ENCODE data around the gene IMPA2. TPM values are rescaled to one million over a fixed set of nuclear protein-coding genes. Genes with fewer than 3 reads are reported as not detected.

Gene IMPA2
- total and polyA plus RNA-seq, 2 of the 4 experiments (the other 2 are of a cell fraction), result 5.4 to 5.5 TPM

DNA sequence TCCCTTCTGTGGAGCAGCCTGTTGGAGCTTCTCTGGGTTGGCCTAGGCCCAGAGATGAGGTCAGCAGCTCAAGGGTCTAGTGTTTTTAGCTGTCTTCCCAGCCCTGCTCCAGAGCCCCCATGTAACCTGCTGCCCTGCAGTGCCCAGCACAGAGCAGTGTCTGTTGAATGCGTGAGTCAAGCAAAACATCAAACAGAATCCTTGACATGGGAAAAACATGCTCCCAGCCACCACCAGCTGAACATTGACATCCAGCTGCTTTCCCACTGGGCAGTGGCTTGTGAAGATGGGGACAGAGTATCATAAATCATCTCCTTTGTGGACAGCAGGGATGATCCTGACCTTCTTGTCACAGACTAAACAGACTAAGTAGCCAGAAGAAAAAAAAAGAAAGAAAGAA, 22.6 kb downstream of the IMPA2 start:
- in situ Hi-C loops (cut with MboI; ENCODE audit: low sequenced_read_pairs), result no loop called here
- Histone ChIP-seq H2AK9ac (replicated peaks; ENCODE audit: low read depth, low read length, poor library complexity) (no peak overlapping the region), H4K8ac (ENCODE audit: low read depth in 2 of 2, low read length in 2 of 2) (no peak overlapping the region), H3K18ac (ENCODE audit: low read depth, low read length) (no peak overlapping the region), H3K23ac (ENCODE audit: low read depth, low read length) (no peak overlapping the region), H2AFZ (replicated peaks; ENCODE audit: low read length, poor library complexity) (no peak overlapping the region), H3K36me3 (ENCODE audit: control insufficient read depth, insufficient read depth, low read length) (peaks cover 17% of the 10 kb centered on the region; the same call in 1 of the 2 replicates), H3K4me3 (ENCODE audit: insufficient read depth, low read depth, low read length) (no peak overlapping the region), H3K9ac (ENCODE audit: low read depth, low read length) (no peak overlapping the region), H3K4ac (ENCODE audit: low read depth, low read length) (no peak overlapping the region), H3K9me3 (ENCODE audit: control insufficient read depth, insufficient read depth, low read length) (no peaks in the 10 kb centered on the region), H2AK5ac (ENCODE audit: low read depth, low read length) (no peak overlapping the region), H3K4me1 (ENCODE audit: control insufficient read depth, insufficient read depth, low read length) (no peaks in the 10 kb centered on the region), H4K91ac (ENCODE audit: insufficient read depth, low read depth, low read length) (no peak overlapping the region), H2BK15ac (ENCODE audit: low read depth, low read length) (no peak overlapping the region), H3K56ac (ENCODE audit: extremely low read depth, insufficient read depth, low read length) (no peak overlapping the region), H2BK5ac (ENCODE audit: low read depth, low read length, poor library complexity, severe bottlenecking) (no peak overlapping the region), H4K5ac (ENCODE audit: low read depth, low read length) (no peak overlapping the region), H3K27me3 (ENCODE audit: control insufficient read depth, insufficient read depth, low read length) (no peaks in the 10 kb centered on the region), H3K79me1 (ENCODE audit: low read depth in 1 of 2, low read length in 2 of 2) (peaks cover 0 to 3% of the 10 kb centered on the region in 2 experiments; a peak in 1 of 4 replicates), H4K20me1 (ENCODE audit: insufficient read depth, low read length) (no peaks in the 10 kb centered on the region), H3K27ac (ENCODE audit: insufficient read depth, low read length) (no peak overlapping the region), H3K4me2 (ENCODE audit: low read depth, low read length) (no peak overlapping the region), H2BK120ac (ENCODE audit: low read depth, low read length) (no peak overlapping the region), H2BK20ac (ENCODE audit: low read depth, low read length) (no peak overlapping the region), H3K14ac (replicated peaks; ENCODE audit: low read depth, low read length) (no peak overlapping the region), H3K9me1 (ENCODE audit: insufficient read depth, low read length) (peaks cover 3% of the 10 kb centered on the region; the same call in 1 of the 2 replicates)
- ChIA-PET POLR2A (ENCODE audit: unreplicated experiment) (no interaction called here), CTCF (interaction anchor here (0.6 to 0.9 kb wide), 2 partner anchors 8 to 9 kb away, joined by 3 read pairs; no protein-coding TSS in a partner anchor)
- BruUV-seq (replicated peaks), result no TSS peak
- intact Hi-C loops (cut with micrococcal nuclease), result no loop called here
- dilution Hi-C loops (cut with HindIII; ENCODE audit: low sequenced_read_pairs, unreplicated experiment), result no loop called here
- no peak for TF ChIP-seq RAD21 (IDR thresholded peaks at IDR 0.05; ENCODE audit: low read length)
- TF ChIP-seq MAFK (IDR thresholded peaks at IDR 0.05; ENCODE audit: low read depth, low read length), result no peak
- TF ChIP-seq BHLHE40 (IDR thresholded peaks at IDR 0.05; ENCODE audit: low read depth, low read length), result no peak
- TF ChIP-seq, protein P1, sequence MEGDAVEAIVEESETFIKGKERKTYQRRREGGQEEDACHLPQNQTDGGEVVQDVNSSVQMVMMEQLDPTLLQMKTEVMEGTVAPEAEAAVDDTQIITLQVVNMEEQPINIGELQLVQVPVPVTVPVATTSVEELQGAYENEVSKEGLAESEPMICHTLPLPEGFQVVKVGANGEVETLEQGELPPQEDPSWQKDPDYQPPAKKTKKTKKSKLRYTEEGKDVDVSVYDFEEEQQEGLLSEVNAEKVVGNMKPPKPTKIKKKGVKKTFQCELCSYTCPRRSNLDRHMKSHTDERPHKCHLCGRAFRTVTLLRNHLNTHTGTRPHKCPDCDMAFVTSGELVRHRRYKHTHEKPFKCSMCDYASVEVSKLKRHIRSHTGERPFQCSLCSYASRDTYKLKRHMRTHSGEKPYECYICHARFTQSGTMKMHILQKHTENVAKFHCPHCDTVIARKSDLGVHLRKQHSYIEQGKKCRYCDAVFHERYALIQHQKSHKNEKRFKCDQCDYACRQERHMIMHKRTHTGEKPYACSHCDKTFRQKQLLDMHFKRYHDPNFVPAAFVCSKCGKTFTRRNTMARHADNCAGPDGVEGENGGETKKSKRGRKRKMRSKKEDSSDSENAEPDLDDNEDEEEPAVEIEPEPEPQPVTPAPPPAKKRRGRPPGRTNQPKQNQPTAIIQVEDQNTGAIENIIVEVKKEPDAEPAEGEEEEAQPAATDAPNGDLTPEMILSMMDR (conservative IDR thresholded peaks at IDR 0.05; ENCODE audit: low read depth, low read length), result no peak
- TF ChIP-seq RCOR1 (IDR thresholded peaks at IDR 0.05; ENCODE audit: insufficient replicate concordance, low read length), result no peak
- no peak for TF ChIP-seq SMC3 (IDR thresholded peaks at IDR 0.05; ENCODE audit: low read depth, low read length)
- no peak for TF ChIP-seq FOS (IDR thresholded peaks at IDR 0.05; ENCODE audit: low read depth, low read length)
- TF ChIP-seq MAZ (IDR thresholded peaks at IDR 0.05; ENCODE audit: borderline replicate concordance, low read depth, low read length), result no peak
- TF ChIP-seq RFX5 (IDR thresholded peaks at IDR 0.05; ENCODE audit: low read depth, low read length), result no peak
- TF ChIP-seq POLR2A (IDR thresholded peaks at IDR 0.05; ENCODE audit: low read depth, low read length), result no peak
- no peak for TF ChIP-seq CHD1 (IDR thresholded peaks at IDR 0.05; ENCODE audit: low read depth, low read length)
- no peak for TF ChIP-seq ELK1 (IDR thresholded peaks at IDR 0.05; ENCODE audit: borderline replicate concordance, low read depth, low read length)
- TF ChIP-seq CEBPB (IDR thresholded peaks at IDR 0.05; ENCODE audit: low read depth, low read length), result no peak
- no peak for TF ChIP-seq MXI1 (IDR thresholded peaks at IDR 0.05; ENCODE audit: borderline replicate concordance, low read depth, low read length)
- TF ChIP-seq, protein P2, sequence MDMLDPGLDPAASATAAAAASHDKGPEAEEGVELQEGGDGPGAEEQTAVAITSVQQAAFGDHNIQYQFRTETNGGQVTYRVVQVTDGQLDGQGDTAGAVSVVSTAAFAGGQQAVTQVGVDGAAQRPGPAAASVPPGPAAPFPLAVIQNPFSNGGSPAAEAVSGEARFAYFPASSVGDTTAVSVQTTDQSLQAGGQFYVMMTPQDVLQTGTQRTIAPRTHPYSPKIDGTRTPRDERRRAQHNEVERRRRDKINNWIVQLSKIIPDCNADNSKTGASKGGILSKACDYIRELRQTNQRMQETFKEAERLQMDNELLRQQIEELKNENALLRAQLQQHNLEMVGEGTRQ (IDR thresholded peaks at IDR 0.05; ENCODE audit: low read depth, low read length), result no peak
- no peak for TF ChIP-seq NFE2L2 (IDR thresholded peaks at IDR 0.05; ENCODE audit: low read depth, low read length)
- WGBS, 2 experiments (ENCODE audit: extremely low coverage in 2 of 2, insufficient read length in 1 of 2), result no CpG with 5 or more reads among the region's 1 CpG
- DNase-seq, result no peak
- no peak for ATAC-seq (ENCODE audit: low read depth)
